Measurements from ENCODE around the gene RIMOC1.

- TF ChIP-seq, protein P1, sequence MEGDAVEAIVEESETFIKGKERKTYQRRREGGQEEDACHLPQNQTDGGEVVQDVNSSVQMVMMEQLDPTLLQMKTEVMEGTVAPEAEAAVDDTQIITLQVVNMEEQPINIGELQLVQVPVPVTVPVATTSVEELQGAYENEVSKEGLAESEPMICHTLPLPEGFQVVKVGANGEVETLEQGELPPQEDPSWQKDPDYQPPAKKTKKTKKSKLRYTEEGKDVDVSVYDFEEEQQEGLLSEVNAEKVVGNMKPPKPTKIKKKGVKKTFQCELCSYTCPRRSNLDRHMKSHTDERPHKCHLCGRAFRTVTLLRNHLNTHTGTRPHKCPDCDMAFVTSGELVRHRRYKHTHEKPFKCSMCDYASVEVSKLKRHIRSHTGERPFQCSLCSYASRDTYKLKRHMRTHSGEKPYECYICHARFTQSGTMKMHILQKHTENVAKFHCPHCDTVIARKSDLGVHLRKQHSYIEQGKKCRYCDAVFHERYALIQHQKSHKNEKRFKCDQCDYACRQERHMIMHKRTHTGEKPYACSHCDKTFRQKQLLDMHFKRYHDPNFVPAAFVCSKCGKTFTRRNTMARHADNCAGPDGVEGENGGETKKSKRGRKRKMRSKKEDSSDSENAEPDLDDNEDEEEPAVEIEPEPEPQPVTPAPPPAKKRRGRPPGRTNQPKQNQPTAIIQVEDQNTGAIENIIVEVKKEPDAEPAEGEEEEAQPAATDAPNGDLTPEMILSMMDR (IDR thresholded peaks at IDR 0.05; ENCODE audit: insufficient read depth, low read length, poor library complexity, severe bottlenecking), result no peak
- no peak for TF ChIP-seq EZH2phosphoT487 (conservative IDR thresholded peaks at IDR 0.05; ENCODE audit: low read length)
These were observed 33.5 kb upstream of the RIMOC1 start for GRCh38 chr5:41870627-41871048.

Measured in SU-DHL-6 (cell line).